Loucy (cell line): ENCODE data around the gene IRF2.

Source experiments
- H2AFZ ChIP-seq: fragments of 200-600 bp; sonication (generic); 2 replicates; pipeline ENCODE4 v1.6.0; 2016; ENCODE audit warnings: antibody characterized with exemption, mild to moderate bottlenecking, low read length, moderate library complexity
- H3F3A ChIP-seq: fragments of 200-600 bp; 2 replicates; pipeline ENCODE4 v1.6.0; 2016; ENCODE audit warnings: antibody characterized with exemption, low read depth, mild to moderate bottlenecking
- H3K27me3 ChIP-seq: fragments of 200-600 bp; sonication (generic); 2 replicates; pipeline ENCODE4 v1.6.1; 2014; ENCODE audit warnings: low read length, mild to moderate bottlenecking; ENCODE audit not compliant: insufficient read depth, poor library complexity, severe bottlenecking
- H3K36me3 ChIP-seq: fragments of 200-600 bp; sonication (generic); 2 replicates; pipeline ENCODE4 v1.6.1; 2016; ENCODE audit warnings: low read length; ENCODE audit not compliant: insufficient read depth
- H3K4me1 ChIP-seq: fragments of 200-600 bp; sonication (generic); 2 replicates; pipeline ENCODE4 v1.5.1; 2014; ENCODE audit warnings: low read length, mild to moderate bottlenecking; ENCODE audit not compliant: insufficient read depth, poor library complexity, severe bottlenecking
- H3K4me2 ChIP-seq: fragments of 200-600 bp; sonication (generic); 2 replicates; pipeline ENCODE4 v1.6.0; 2014; ENCODE audit warnings: antibody characterized with exemption, low read length, low read depth, mild to moderate bottlenecking; ENCODE audit not compliant: poor library complexity, severe bottlenecking
- H3K4me3 ChIP-seq: fragments of 200-600 bp; sonication (generic); 2 replicates; pipeline ENCODE4 v1.5.1; 2014; ENCODE audit warnings: low read length, mild to moderate bottlenecking, mixed read lengths; ENCODE audit not compliant: poor library complexity, severe bottlenecking
- H3K79me2 ChIP-seq: fragments of 200-600 bp; sonication (generic); 2 replicates; pipeline ENCODE4 v1.6.1; 2014; ENCODE audit warnings: low read length; ENCODE audit not compliant: insufficient read depth
- H3K9ac ChIP-seq: fragments of 200-600 bp; sonication (generic); 2 replicates; pipeline ENCODE4 v1.6.0; 2014; ENCODE audit warnings: mild to moderate bottlenecking, low read depth, low read length, moderate library complexity; ENCODE audit not compliant: poor library complexity, severe bottlenecking
- H3K9me2 ChIP-seq: fragments of 200-600 bp; sonication (generic); replicated peaks from 2 replicates; pipeline ENCODE4 v1.6.1; 2016; ENCODE audit warnings: low read depth, low read length, mixed read lengths
- H3K9me3 ChIP-seq: fragments of 200-600 bp; sonication (generic); 2 replicates; pipeline ENCODE4 v1.6.1; 2014; ENCODE audit warnings: mild to moderate bottlenecking, antibody characterized with exemption, low read length, low read depth; ENCODE audit not compliant: insufficient read depth
- H4K20me1 ChIP-seq: fragments of 200-600 bp; sonication (generic); 2 replicates; pipeline ENCODE4 v1.6.0; 2014; ENCODE audit warnings: antibody characterized with exemption, low read length, mild to moderate bottlenecking; ENCODE audit not compliant: insufficient read depth, poor library complexity, severe bottlenecking
- EZH2phosphoT487 ChIP-seq: fragments of 200-600 bp; IDR thresholded peaks from 2 replicates; pipeline ENCODE4 v1.6.1; 2018; ENCODE audit warnings: antibody characterized with exemption, mild to moderate bottlenecking, moderate library complexity, borderline replicate concordance
- TF ChIP-seq, protein P1 (sequence below): fragments of 200-600 bp; sonication (generic); conservative IDR thresholded peaks from 2 replicates; pipeline ENCODE4 v1.5.1; 2014; ENCODE audit warnings: mild to moderate bottlenecking, antibody characterized with exemption, low read length

IRF2 gene

DNA sequence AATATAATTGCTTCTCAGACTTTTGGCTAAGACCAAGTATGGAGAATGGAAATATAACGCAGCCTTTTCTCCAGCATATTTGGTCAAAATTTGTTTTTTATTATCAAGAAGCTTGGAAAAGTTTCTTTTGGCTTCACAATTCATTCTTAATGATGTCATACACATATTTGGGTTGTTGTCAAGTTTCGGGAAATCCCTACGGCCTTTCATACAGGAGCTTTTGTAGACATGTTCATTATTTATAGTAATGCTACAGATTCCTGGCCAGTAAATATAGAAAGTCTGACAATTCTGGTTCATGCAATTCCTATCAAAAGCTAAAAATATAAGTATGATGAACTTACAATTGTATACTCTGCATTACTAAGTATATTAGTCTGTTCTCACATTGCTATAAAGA lies 112.9 kb downstream of the IRF2 start:
- TF ChIP-seq, protein P1, sequence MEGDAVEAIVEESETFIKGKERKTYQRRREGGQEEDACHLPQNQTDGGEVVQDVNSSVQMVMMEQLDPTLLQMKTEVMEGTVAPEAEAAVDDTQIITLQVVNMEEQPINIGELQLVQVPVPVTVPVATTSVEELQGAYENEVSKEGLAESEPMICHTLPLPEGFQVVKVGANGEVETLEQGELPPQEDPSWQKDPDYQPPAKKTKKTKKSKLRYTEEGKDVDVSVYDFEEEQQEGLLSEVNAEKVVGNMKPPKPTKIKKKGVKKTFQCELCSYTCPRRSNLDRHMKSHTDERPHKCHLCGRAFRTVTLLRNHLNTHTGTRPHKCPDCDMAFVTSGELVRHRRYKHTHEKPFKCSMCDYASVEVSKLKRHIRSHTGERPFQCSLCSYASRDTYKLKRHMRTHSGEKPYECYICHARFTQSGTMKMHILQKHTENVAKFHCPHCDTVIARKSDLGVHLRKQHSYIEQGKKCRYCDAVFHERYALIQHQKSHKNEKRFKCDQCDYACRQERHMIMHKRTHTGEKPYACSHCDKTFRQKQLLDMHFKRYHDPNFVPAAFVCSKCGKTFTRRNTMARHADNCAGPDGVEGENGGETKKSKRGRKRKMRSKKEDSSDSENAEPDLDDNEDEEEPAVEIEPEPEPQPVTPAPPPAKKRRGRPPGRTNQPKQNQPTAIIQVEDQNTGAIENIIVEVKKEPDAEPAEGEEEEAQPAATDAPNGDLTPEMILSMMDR: no peak
- no peak for TF ChIP-seq EZH2phosphoT487
- H3K4me1 ChIP-seq: peaks cover 7% of the 10 kb centered on the region
- H3K36me3 ChIP-seq: no peaks in the 10 kb centered on the region
- H3K4me2 ChIP-seq: no peak overlapping the region
- H2AFZ ChIP-seq: no peak overlapping the region
- H3K4me3 ChIP-seq: no peak overlapping the region
- no peaks in the 10 kb centered on the region for H3K9me2 ChIP-seq
- no peaks in the 10 kb centered on the region; the same call in 1 of the 2 replicates for H3K9me3 ChIP-seq
- no peaks in the 10 kb centered on the region for H3F3A ChIP-seq
- no peak overlapping the region for H3K9ac ChIP-seq
- H3K27me3 ChIP-seq: no peaks in the 10 kb centered on the region
- H3K79me2 ChIP-seq: no peaks in the 10 kb centered on the region
- H4K20me1 ChIP-seq: no peaks in the 10 kb centered on the region

DNA sequence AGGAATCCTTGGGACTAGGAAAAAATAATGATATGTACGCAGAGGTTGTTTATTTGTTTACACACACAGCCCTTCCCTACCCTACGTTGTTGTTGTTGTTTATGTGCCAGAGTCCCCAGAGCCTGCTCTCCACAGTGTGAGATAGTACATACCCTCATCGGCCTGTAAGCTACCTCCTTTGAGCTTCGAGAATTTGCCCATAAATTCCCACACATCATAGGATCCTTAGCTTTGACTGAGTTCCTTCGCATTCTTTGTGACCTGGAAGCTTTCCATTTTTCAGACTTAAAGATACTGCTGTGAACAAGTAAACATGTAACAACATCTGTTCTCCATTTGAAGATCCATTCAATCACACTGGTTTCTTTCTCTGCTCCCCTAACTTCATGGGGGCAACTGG lies 114.5 kb downstream of the IRF2 start:
- Histone ChIP-seq H3K4me3 (no peak overlapping the region), H3K9me2 (no peaks in the 10 kb centered on the region), H4K20me1 (no peaks in the 10 kb centered on the region), H3K9me3 (no peaks in the 10 kb centered on the region; the same call in 1 of the 2 replicates), H3K4me1 (peaks cover 15% of the 10 kb centered on the region), H3K36me3 (no peaks in the 10 kb centered on the region), H2AFZ (no peak overlapping the region), H3K9ac (no peak overlapping the region), H3F3A (peaks cover 4% of the 10 kb centered on the region; the same call in 1 of the 2 replicates), H3K4me2 (no peak overlapping the region), H3K27me3 (no peaks in the 10 kb centered on the region), H3K79me2 (no peaks in the 10 kb centered on the region)
- TF ChIP-seq, protein P1: no peak
- no peak for TF ChIP-seq EZH2phosphoT487

DNA sequence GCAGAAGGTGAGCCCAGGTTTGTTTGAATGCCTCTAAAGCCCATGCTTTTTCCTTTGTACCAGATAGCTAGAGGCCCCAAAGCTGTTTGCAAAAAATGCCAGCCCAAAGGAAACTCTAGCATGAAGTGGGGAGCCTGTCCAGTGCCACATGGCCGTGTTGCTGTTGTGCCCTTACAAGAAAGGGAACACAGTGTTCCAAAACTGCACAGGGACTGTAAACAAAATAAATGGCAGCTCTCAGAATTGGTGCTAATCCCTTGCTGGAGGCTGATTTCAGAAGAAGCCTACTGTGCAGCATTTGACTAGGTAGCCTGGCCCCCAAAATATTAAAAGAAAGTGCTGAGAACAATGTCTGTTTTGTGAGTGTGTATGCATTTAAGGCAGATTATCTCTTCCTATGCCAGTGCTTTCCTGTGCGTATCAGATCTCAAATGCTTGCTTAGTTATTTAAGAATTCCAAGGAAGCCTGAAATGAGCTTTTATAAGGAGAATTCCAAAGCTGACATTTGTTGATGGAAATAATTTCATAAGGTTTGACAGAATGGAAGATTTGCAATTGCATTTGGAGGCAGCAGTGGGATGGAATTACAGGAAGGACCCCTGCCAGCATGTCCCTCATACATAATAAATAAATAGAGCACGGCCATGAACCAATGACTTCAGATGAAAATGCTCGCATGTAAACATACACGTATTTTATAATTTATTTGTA lies 115.7 kb downstream of the IRF2 start:
- Histone ChIP-seq H3K4me3 (no peak overlapping the region), H3K79me2 (no peaks in the 10 kb centered on the region), H3K9ac (no peak overlapping the region), H3K27me3 (no peaks in the 10 kb centered on the region), H3K9me3 (no peaks in the 10 kb centered on the region; the same call in 1 of the 2 replicates), H3K4me2 (no peak overlapping the region), H2AFZ (no peak overlapping the region; the same call in 1 of the 2 replicates), H3K9me2 (no peaks in the 10 kb centered on the region), H3F3A (peaks cover 4% of the 10 kb centered on the region; the same call in 1 of the 2 replicates), H4K20me1 (no peaks in the 10 kb centered on the region), H3K4me1 (peaks cover 18% of the 10 kb centered on the region), H3K36me3 (no peaks in the 10 kb centered on the region)
- no peak for TF ChIP-seq EZH2phosphoT487
- TF ChIP-seq, protein P1: no peak
